GM21717 (cell line): Measurements from ENCODE around the gene ADGRL3.
"Not testable (repeated sequence)": the region's sequence is repeated elsewhere in the genome, so short reads cannot be mapped to it uniquely, and the experiment has no call there.

Experiments used
- ATAC-seq: cut with Tn5 transposase; IDR thresholded peaks from one replicate; pipeline ENCODE4 v1.9.1; 2021; ENCODE audit warnings: mild to moderate bottlenecking, moderate library complexity; ENCODE audit not compliant: unreplicated experiment

The ADGRL3 gene

GRCh38 chr4:61716426-61716825 lies 516.3 kb downstream of the ADGRL3 start:
- no peak for ATAC-seq

DNA sequence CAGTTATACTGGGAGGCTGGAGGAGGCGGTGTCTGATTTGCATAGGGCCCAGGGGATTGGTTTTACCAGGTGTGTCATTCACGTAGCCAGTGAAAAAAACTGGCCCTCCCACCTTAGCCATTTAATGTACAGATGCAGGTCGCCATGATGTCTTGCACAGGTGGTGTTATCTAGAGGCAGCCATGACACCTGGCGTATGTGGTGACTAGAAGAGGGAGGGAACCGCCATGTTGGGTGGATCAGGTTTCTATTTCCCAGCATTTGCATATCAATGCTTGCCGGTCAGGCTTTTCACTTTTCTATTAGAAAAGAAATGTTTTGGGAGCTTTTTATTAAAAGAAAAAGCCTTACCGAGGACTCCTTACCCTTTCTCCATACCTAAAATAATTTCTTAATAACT lies 523.4 kb downstream of the ADGRL3 start:
- no peak for ATAC-seq

DNA sequence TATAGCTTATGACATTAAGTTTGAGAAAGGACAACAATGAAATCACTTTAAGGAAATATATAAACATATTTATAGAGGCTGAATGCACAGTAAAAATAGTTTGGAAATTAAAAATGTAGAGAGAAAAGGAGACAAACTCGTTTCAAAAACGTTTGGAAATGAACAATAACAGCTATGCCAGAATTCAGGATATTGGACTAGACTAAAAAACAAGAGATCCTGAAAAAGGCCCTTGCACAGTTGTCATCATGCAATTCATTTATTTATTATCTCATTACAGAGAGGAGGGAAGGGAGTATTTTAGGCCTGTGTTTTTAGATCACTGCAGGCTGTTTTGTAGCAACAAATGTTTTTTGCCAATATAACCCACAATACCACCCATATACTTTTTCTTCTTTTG lies 527.2 kb downstream of the ADGRL3 start:
- no peak for ATAC-seq

- no peak for ATAC-seq
Observed at GRCh38 chr4:61734409-61734808, 534.3 kb downstream of the ADGRL3 start.

DNA sequence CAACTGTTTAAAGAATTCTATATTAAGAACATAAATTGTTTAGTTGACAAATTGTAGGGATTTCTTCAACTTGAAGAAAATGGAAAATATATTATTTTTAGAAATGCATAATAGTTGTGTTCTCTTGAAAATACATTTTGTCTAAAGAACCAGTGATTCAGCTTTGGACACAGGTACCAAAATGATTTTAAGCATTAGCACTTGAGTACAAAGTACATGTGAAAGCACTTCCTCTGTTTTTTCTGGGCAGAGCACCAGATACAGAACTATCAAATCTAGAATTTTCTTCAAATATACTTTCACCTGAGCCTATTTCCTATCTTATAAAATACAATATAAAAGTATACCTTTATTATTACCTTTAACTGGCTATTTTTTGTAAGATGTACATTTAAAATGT lies 539.8 kb downstream of the ADGRL3 start:
- ATAC-seq, result no peak

DNA sequence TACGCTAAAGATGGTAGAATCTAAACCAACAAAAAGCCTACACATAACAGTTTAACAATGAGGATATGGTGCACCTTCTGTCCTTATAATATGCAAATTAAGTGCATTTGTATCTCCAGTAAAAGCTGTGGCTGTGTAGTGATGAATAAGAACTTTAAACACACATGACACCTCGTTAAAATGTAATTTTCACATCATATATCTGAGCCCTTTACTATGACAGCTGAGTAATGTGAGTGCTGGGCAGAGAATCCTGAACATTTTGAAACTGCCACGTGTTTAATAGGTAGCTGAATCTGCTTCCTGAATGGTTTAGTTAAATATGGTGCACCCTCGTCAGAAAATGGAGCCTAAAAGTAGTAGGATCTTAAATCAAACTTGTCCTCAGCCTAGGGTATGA lies 540.8 kb downstream of the ADGRL3 start:
- ATAC-seq, result no peak

DNA sequence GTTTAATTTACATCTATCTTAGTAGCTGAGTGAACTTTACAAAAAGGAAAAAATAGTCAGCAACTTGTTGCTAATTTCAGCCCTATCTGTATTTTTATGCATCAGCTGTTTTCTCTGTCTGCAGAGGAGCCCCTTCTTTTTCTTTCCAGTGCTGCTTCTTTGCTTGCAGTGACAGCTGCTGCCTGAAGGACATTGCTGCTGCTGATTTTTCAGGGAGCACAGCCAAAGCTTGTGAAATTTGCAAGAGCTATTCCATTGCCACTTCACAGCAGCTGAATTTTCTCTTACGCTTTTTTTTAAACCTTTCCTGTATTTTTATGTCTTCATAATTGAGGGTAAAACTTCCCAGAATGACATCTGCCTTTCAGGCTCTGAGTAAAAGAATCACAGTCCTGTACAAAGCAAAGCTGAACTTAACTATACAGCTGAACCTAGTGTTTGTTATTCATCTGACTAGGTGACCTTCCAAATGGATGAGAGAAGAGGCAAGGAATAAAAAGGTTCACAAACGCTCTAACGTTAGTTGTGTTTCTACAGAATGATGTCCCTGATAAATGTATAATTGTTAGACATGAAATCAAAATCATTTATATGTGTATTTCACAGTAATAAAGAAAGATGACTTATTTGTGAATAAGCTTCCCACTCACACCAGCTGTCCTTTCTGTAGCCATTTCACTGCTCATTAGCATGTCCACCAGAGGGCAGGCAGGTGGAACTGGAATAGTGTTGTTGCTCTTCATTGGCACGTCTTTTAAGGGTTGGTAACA lies 541.4 kb downstream of the ADGRL3 start:
- no peak for ATAC-seq

GRCh38 chr4:61750810-61751209 lies 550.7 kb downstream of the ADGRL3 start:
- ATAC-seq, result no peak

- no peak for ATAC-seq
Observed at GRCh38 chr4:61752617-61753016, 552.5 kb downstream of the ADGRL3 start.

GRCh38 chr4:61753739-61754138 lies 553.6 kb downstream of the ADGRL3 start:
- no peak for ATAC-seq

DNA sequence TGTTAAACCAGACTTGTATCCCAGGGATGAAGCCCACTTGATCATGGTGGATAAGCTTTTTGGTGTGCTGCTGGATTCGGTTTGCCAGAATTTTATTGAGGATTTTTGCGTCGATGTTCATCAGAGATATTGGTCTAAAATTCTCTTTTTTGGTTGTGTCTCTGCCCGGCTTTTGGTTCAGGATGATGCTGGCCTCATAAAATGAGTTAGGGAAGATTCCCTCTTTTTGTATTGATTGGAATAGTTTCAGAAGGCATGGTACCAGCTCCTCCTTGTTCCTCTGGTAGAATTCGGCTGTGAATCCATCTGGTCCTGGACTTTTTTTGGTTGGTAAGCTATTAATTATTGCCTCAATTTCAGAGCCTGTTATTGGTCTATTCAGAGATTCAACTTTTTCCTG lies 556.8 kb downstream of the ADGRL3 start:
- not testable (repeated sequence) for ATAC-seq

GRCh38 chr4:61757983-61758382 lies 557.9 kb downstream of the ADGRL3 start:
- not testable (repeated sequence) for ATAC-seq

DNA sequence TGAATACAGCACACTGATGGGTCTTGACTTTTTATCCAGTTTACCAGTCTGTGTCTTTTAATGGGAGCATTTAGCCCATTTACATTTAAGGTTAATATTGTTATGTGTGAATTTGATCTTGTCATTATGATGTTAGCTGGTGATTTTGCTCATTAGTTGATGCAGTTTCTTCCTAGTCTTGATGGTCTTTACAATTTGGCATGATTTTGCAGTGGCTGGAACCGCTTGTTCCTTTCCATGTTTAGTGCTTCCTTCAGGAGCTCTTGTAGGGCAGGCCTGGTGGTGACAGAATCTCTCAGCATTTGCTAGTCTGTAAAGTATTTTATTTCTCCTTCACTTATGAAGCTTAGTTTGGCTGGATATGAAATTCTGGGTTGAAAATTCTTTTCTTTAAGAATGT lies 558.5 kb downstream of the ADGRL3 start:
- ATAC-seq, result not testable (repeated sequence)

- ATAC-seq, result not testable (repeated sequence)
Observed at GRCh38 chr4:61759245-61759644, 559.1 kb downstream of the ADGRL3 start.

GRCh38 chr4:61759885-61760284 lies 559.8 kb downstream of the ADGRL3 start:
- not testable (repeated sequence) for ATAC-seq

DNA sequence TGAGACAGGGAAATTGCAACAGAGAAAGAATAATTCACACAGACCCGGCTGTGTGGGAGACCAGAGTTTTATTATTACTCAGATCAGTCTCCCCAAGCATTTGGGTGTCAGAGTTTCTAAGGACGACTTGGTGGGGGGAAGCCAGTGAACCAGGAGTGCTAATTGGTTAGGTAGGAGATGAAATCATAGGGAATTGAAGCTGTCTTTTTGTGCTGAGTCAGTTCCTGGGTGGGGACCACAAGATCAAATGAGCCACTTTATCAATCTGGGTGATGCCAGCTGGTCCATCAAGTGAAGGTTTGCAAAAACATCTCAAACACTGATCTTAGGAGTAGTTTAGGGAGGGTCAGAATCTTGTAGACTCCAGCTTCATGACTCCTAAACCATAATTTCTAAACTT lies 560.7 kb downstream of the ADGRL3 start:
- ATAC-seq, result no peak

GRCh38 chr4:61762722-61763627 lies 562.8 kb downstream of the ADGRL3 start:
- ATAC-seq, result no peak

DNA sequence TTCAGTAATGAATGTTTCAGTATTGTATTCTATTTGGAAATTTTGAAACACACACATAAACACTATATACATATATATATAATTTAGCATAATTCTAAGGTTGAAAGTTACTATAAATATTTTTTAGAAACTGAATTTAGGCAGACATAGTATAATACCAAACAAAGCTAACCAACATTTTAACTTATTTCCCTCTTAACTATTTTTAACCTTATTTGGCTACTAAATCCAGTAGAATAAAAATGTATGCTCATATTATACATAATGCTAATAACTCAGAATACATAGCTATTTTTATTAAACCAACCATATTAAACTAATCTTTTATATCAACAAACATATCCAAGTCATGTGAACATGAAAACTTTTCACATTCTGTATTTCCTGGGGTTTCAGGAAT lies 563.6 kb downstream of the ADGRL3 start:
- no peak for ATAC-seq

- not testable (repeated sequence) for ATAC-seq
Observed at GRCh38 chr4:61764090-61764489, 564.0 kb downstream of the ADGRL3 start.

- not testable (repeated sequence) for ATAC-seq
Observed at GRCh38 chr4:61769444-61770167, 569.5 kb downstream of the ADGRL3 start.

- no peak for ATAC-seq
Observed at GRCh38 chr4:61770456-61770855, 570.3 kb downstream of the ADGRL3 start.
